Superior temporal gyrus (tissue), 1 donor: ENCODE results near the gene KCMF1.

Source experiments
- DNase-seq: peaks from one replicate; pipeline ENCODE4 v3.0.0-alpha.2; 2016; ENCODE audit errors: extremely low spot score

Gene KCMF1

DNA sequence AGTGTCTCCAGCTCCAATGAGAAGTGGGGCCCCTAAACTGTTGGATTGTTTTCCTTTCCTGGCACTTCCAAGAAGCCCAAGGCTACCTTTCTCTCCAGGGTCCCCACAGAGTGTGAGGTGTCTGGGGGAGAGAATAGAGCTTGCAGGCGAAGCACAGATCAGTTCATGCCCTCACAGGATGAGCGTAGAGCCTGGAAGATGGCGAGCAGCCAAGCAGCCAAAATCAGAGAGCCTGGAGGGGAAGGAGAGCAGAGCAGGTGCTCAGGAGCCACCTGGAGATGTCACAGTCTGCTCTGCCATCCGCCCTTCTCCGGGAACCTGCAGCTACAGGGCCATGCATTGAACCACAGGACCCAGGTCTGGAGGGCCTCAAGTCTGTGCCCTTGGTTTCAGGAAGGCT, 107.6 kb downstream of the KCMF1 start:
- no peak for DNase-seq

DNA sequence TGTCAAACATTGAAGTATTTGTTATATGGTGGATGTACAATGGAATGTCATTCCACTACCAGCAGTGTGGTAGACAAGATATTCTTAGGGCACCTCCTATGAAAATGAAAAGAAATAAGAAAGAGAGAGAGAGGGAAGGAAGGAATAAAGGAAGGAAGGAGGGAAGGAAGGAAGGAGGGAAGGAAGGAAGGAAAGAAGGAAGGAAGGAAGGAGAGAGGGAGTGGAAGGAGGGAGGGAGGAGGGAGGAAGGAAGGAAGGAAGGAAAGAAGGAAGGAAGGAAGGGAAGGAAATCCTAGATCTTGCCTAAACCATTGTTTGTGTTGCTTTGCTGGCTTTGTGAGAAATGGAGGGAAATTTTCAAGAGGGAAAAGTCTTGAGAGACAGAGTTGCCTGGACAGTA, 112.1 kb downstream of the KCMF1 start:
- no peak for DNase-seq

DNA sequence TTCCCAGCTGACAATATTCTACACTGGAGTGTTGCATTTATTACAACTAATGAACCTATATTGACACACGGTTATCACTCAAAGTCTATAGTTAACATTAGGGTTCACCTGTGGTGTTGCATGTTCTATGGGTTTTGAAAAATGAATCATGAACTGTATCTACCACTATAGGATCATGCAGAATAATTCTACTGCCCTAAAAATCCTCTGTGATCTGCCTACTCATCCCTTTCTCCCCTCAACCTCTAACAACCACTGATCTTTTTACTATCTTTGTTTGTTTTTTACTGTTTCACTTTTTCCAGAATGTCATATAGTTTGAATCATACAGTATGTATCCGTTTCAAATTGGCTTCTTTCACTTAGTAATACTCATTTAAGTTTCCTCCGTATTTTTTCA, 114.6 kb downstream of the KCMF1 start:
- DNase-seq: no peak

DNA sequence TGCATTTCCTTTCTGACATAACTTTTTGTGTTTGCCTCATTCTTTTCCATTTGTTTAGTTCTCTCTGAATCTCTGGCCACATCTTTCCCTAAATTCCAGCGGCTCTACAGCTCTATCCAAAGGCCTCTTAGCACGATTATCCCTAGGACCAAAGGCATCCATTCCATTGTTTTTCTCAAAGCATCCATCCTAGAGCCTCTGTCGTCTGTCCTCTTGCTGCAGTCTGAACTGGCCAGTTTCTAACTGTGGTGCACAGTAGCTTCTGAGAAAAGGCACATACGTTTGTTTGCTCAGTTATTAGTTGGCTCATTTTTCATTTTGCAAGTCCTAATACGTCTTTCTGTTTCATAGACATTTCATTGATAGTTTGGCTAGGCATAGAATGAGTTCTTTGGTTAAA, 116.6 kb downstream of the KCMF1 start:
- DNase-seq: no peak

DNA sequence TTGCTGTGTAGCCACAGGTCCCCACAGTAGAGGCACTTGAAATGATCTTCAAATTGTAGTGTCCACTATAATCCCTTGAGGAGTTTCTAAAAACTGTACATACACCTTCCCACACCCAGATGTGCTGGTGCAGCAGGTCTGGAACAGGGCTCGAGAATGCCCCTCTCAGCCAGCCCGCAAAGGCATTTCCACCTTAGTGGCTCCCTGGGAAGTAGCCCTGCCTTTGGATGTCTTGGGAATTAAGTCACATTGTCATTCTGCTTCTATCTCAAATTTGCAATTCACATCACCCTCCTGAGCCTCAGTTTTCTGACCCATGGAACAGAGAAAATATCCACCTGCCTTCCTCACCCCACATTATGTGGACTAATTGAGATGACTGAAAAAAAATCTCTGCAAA, 118.0 kb downstream of the KCMF1 start:
- DNase-seq: no peak

DNA sequence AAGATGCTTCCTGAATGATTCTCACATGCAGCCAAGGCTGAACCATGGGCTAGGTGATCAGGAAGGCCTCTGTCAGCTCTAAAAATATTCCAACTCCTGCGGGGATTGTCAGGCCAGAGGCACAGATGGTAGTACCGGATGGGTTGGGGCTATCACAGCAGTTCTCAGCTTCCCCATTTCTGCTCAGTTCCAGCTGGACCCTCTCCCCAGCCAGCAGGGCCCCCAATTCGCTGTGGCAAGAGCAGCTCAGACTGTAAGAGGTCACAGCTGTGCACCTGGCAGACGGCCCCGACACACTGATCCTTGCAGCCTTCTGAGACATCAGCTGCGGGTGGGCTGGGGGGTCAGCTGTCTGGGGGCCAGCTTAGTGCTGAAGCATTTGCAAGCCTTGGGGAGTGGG, 118.6 kb downstream of the KCMF1 start:
- no peak for DNase-seq

DNA sequence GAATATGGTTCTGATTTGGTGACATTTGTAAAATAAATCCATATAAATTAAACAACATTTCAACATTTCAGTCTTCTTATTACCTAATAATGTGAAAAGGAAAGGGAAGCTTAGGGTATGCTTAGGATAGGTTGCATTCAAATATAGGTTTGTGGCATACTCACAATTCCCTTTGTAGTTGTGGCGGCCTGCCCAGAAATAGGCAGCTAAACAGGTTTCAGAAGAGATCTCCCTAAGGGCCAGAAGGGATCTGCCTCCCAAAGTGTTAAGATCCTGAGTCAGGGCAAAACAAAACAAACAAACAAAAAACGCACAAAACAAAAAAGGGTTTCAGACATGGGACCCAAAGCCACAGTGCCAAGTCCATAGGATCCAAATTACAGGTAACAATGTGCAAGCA, 120.9 kb downstream of the KCMF1 start:
- DNase-seq: no peak

DNA sequence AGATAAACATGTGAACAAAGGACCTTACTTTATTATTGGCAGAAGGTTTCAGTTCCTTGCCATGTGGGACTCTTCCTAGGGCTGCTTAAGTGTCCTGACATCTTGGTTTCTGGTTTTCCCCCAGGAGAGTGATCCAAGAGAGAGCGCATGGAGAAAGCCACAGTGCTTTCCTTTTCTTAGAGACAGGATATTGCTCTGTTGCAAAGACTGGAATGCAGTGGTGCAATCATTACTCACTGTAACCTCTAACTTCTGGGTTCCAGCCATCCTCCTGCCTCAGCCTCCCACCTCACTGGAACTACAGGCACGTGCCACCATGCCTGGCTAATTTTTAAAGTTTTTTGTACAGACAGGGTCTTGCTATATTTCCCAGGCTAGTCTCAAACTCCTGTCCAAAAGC, 124.1 kb downstream of the KCMF1 start:
- DNase-seq: no peak

DNA sequence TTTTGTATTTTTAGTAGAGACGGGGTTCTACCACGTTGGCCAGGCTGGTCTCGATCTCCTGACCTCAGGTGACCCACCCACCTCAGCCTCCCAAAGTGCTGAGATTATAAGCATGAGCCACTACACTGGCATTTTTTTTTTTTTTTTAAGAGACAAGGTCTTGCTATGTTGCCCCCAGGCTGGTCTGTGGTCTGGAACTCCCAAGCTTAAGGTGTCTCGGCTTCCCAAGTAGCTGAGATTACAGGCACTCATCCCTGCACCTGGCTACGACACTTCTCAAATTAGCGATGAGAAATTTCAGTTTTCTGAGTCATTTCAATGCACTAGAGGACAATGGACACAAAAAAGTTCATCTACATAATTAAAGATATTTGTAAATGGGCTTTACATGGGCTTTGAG, 125.7 kb downstream of the KCMF1 start:
- no peak for DNase-seq

DNA sequence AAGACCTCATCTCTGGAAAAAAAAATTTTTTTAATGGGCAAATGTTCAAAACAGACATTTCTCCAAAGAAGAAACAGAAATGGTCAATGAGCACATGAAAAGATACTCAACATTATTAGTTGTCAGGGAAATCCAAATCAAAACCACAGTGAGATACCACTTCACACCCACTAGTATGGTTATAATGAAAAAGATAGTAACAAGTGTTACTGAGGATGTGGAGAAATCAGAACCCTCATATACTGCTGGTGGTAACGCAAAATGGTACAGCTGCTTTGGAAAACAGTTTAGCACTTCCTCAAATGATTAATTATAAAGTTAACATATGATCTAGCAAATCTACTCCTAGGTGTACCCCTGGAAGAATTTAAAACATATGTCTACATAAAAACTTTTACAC, 133.3 kb downstream of the KCMF1 start:
- DNase-seq: no peak

DNA sequence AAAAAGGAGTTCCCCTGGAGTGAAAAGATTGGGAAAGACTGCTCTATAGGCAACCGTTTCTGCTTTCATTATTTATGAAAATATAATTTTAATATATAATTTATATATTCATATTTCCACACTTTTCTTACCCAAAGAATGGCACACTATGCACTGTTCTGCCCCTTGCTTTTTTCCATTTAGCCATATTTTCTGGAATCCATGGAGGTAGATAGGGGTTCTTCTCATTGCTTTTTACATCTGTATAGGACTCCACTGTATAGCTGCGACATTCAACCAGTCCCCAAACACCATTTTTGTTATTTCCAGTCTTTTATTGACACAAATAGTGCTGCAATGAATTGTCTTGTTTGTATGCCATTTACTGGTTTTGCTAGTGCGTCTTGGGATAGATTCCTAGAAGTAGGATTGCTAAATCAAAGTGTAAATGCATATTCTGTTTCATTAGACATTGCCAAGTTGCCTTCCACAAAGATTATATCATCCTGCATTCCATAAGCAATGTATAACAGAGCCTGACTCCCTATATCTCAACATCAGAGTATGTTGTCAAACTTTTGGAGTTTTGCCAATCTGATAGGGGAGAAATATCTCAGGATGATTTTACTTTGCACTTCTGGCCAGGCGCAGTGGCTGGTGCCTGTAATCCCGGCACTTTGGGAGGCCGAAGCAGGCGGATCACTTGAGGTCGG, 135.7 kb downstream of the KCMF1 start:
- DNase-seq: no peak
